Type B pancreatic cell (in vitro differentiated cells): ENCODE data around the gene CUEDC1. TPM values are rescaled to one million over a fixed set of nuclear protein-coding genes. Genes with fewer than 3 reads are reported as not detected.

Experiments
- DNase-seq: peaks from one replicate; pipeline ENCODE4 v3.0.0; 2021; ENCODE audit warnings: mixed read lengths; ENCODE audit not compliant: unreplicated experiment; ENCODE audit errors: extremely low spot score
- H3K27ac Mint-ChIP-seq: 2 replicates; pipeline ENCODE4 v1.8.0; 2021; ENCODE audit warnings: mild to moderate bottlenecking, mixed read lengths
- H3K27me3 Mint-ChIP-seq: 2 replicates; pipeline ENCODE4 v1.8.0; 2021; ENCODE audit warnings: mixed read lengths
- H3K36me3 Mint-ChIP-seq: 2 replicates; pipeline ENCODE4 v1.8.0; 2021; ENCODE audit warnings: mixed read lengths
- H3K4me1 Mint-ChIP-seq: one replicate; pipeline ENCODE4 v1.8.0; 2021; ENCODE audit warnings: mixed read lengths; ENCODE audit not compliant: unreplicated experiment
- H3K4me3 Mint-ChIP-seq: 2 replicates; pipeline ENCODE4 v1.8.0; 2021; ENCODE audit warnings: mild to moderate bottlenecking, mixed read lengths
- H3K9me3 Mint-ChIP-seq: 2 replicates; pipeline ENCODE4 v1.8.0; 2021; ENCODE audit warnings: mixed read lengths
- total RNA-seq: library from RNA; stranded (reverse); gene quantifications from 2 replicates; pipeline ENCODE4 v1.2.1, GENCODE V29; 2021; ENCODE audit warnings: low replicate concordance
- TF ChIP-seq, protein P1 (sequence below): fragments of 200-600 bp; sonication (generic); conservative IDR thresholded peaks from 2 replicates; pipeline ENCODE4 v1.5.0; 2021; ENCODE audit warnings: antibody characterized with exemption, mild to moderate bottlenecking

The CUEDC1 gene
- total RNA-seq, 1 donor from 2014 or later: 31.3 TPM

GRCh38 chr17:57903961-57904360 lies 51.3 kb downstream of the CUEDC1 start:
- H3K36me3 Mint-ChIP-seq: peaks cover 5% of the 10 kb centered on the region
- TF ChIP-seq, protein P1, sequence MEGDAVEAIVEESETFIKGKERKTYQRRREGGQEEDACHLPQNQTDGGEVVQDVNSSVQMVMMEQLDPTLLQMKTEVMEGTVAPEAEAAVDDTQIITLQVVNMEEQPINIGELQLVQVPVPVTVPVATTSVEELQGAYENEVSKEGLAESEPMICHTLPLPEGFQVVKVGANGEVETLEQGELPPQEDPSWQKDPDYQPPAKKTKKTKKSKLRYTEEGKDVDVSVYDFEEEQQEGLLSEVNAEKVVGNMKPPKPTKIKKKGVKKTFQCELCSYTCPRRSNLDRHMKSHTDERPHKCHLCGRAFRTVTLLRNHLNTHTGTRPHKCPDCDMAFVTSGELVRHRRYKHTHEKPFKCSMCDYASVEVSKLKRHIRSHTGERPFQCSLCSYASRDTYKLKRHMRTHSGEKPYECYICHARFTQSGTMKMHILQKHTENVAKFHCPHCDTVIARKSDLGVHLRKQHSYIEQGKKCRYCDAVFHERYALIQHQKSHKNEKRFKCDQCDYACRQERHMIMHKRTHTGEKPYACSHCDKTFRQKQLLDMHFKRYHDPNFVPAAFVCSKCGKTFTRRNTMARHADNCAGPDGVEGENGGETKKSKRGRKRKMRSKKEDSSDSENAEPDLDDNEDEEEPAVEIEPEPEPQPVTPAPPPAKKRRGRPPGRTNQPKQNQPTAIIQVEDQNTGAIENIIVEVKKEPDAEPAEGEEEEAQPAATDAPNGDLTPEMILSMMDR: no peak
- peaks cover 3% of the 10 kb centered on the region for H3K27me3 Mint-ChIP-seq
- H3K4me1 Mint-ChIP-seq: peaks cover 56% of the 10 kb centered on the region
- no peaks in the 10 kb centered on the region for H3K9me3 Mint-ChIP-seq
- peak overlapping the region; percentile 93 for H3K27ac Mint-ChIP-seq
- DNase-seq: no peak
- peak overlapping the region; percentile 68 for H3K4me3 Mint-ChIP-seq

DNA sequence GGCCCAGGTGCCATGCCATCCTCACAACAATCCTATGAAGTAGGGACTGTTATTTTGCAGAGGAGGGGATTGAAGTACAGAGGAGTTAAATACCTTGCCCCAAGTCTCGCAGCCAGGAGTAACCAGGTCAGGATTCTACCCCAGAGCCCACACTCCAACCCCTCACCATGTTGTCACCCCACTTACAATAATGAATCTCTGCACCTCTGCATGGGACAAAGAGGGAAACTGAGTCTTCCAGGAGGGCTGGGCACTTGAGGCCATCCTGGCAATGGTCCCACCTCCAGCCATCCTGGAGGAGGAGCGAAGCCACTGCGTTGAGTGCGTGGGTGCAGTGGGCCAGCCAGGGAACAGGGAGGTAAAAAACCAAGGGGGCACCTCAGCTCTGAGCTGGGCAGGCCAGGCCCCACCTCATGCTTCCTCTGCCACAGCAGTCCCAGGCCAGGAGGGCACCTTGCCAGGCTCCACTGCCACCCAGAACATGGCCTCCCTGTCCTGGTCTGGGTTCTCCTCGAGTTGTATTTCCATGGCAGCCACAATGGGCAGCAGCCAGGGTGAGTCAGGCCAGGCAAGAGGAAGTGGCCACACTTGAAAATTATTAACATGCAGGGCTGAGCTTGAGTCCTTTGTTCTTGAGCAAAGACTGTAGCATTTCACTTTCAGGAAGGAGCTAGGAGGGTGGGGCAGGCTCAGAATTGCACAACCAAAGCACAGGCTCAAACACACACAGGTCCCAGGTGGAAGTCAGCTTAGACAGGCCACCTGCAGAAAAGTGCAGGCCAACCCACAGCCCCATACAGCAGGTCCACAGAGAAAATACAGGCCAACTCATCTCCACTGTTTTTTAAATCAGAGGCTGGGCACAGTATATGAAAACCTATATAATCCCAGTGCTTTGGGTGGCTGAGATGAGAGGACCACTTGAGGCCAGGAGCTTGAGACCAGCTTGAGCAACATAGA lies 52.1 kb downstream of the CUEDC1 start:
- Mint-ChIP-seq H3K27me3 (peaks cover 3% of the 10 kb centered on the region), H3K4me3 (peak overlapping the region; percentile 68), H3K4me1 (peaks cover 65% of the 10 kb centered on the region), H3K36me3 (peaks cover 5% of the 10 kb centered on the region), H3K27ac (peak overlapping the region; percentile 93), H3K9me3 (no peaks in the 10 kb centered on the region)
- DNase-seq: no peak
- TF ChIP-seq, protein P1: no peak

DNA sequence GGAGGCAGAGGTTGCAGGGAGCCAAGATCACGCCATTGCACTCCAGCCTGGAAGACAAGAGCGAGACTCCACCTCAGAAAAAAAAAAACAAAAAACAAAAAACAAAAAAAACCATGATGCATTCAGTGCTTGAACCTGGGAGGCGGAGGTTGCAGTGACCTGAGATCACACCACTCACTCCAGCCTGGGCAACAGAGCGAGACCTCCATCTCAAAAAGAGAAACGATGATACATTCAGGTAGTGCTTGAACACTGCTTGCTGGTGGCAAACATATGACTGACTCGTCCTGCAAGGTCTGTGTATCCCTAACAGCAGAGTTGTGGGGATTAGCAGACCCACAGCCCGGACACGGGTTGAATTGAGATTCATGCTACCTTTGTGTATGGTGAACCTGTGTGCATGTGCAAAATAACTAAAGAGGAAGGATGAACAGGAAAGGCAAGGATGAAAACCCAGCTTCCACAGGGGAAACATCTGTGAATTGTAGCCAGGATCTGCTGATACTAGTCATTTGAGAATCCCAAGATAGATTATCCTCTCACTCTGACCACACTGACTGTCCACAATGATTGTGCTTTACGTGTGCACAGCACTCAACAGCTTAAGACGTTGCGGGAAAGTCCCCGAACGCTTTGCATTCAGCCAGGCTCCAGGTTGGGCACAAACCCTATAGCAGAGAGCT lies 53.0 kb downstream of the CUEDC1 start:
- Mint-ChIP-seq H3K9me3 (no peaks in the 10 kb centered on the region), H3K4me1 (peaks cover 68% of the 10 kb centered on the region), H3K27me3 (peaks cover 3% of the 10 kb centered on the region), H3K4me3 (peak overlapping the region; percentile 45), H3K27ac (peak overlapping the region; percentile 93), H3K36me3 (peaks cover 5% of the 10 kb centered on the region)
- DNase-seq: no peak
- TF ChIP-seq, protein P1: no peak

DNA sequence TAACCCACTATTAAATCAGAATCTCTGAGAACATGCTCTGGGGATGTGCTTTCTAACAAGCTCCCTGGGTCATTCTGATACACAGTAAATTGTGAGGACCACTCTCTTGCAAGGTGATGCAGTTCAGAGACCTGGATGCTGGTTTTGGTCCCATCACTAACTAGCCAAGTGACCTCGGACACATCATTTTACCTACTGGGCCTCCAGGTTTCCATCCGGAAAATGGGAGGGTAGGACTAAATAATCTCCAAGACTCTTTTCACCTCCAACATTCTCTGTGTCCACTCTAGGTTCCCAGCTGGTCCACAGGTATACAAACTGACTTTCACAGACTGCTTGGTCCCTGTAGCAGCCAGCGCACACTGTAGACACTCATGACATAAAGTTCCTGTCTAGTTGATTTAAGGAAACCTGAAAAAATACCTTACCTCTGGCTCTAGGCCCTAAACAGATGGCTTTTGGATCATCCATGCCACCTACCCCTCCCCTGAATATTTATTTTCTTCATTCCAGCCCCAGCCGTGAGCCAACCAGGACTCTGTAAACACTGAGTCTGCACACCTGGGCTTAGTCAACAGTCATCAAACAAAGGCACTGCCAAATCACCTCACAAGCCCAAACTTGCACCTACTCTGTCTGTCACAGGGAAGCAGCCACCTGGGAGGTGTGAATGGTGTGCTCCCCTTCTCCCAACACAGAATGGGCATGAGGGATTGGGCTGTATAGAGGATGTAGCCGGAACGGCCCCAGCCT lies 54.0 kb downstream of the CUEDC1 start:
- Mint-ChIP-seq H3K36me3 (peaks cover 2% of the 10 kb centered on the region), H3K27ac (peak overlapping the region; percentile 84), H3K4me3 (peak overlapping the region; percentile 21), H3K9me3 (no peaks in the 10 kb centered on the region), H3K4me1 (peaks cover 63% of the 10 kb centered on the region), H3K27me3 (peaks cover 3% of the 10 kb centered on the region)
- DNase-seq: no peak
- TF ChIP-seq, protein P1: no peak

DNA sequence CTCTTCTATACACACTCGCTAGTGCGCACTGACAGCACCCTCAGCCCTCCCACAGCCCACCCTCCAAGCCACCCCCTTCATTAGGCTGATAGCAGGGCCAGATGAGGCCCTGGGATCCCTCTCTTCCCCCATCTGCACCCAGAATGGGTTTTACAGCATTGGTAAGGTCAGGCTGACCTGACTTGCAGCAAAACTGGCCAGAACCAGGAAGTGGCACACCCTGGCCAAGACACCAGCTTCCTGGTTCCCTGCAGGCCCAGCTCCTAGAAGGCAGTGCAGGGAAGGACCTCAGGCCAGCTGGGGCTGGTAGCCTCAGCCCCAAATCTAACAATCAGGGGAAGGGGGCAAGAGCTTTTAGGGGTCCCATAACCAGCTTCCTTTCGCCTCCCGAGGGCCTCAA lies 55.4 kb downstream of the CUEDC1 start:
- H3K9me3 Mint-ChIP-seq: no peaks in the 10 kb centered on the region
- H3K27ac Mint-ChIP-seq: peak overlapping the region; percentile 84
- peaks cover 57% of the 10 kb centered on the region for H3K4me1 Mint-ChIP-seq
- no peak for DNase-seq
- no peaks in the 10 kb centered on the region for H3K27me3 Mint-ChIP-seq
- no peaks in the 10 kb centered on the region for H3K36me3 Mint-ChIP-seq
- peak overlapping the region; percentile 39 for H3K4me3 Mint-ChIP-seq
- TF ChIP-seq, protein P1: no peak
